ENCODE results near the gene CLEC4M. TPM values are rescaled to one million over a fixed set of nuclear protein-coding genes. Genes with fewer than 3 reads are reported as not detected.
"Not testable (repeated sequence)": the region's sequence is repeated elsewhere in the genome, so short reads cannot be mapped to it uniquely, and the experiment has no call there.

The CLEC4M gene
- total RNA-seq, 1 donor from 2014 or later = not detected

DNA sequence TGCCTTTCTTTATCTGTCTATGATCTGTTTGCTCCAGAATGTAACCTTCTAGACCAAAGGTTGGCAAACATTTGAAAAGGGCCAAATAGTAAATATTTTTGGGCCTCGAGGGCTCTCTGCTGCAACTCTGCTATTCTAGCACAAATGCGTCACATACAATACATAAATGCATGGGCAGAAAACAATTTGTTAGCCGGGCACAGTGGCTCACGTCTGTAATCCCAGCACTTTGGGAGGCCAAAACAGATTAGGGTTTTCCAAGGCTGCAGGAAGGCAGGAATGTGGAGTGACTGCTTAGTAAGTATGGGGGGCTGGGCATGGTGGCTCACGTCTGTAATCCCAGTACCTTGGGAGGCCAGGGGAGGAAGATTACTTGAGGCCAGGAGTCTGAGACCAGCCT is 45.1 kb downstream of the CLEC4M start:
- no peak for DNase-seq (ENCODE audit: low read depth)

DNA sequence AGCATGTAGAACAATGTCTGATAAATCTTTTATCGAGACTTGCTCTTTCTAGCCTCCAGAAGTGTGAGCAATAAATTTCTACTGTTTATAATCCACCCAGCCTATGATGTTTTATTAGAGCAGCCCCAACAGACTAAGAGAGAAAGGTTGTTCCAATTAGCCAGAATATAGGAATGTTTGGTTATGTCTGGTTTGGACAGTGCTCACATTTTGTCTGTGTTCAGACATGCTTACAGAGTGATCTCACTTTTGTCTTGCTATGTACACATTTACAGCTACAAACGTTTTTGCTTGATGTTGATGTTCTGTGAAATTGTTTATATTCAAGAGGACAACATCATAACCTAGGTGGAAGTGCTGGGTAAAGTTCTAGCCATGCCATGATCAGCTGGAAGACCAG is 48.9 kb downstream of the CLEC4M start:
- no peak for DNase-seq (ENCODE audit: low read depth)

DNA sequence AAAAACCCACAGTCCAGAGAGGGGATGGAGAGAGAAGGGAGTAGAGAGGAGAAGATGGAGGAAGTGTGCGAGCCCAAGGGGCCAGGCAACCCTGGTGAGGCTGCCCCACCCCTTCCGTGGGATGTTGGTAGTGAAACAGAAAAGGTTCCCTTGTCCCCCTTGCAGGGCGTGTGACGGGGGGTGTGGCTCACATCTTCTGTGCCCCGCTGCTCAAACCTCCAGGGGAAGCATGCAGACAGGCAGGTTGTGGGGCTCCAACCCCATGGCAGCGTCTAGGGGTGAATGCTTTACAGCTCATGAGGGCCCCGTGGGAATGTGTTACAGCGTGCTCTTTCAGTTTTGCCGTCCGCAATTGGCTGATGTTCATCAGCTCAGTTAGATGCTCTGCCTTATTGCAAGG is 52.3 kb downstream of the CLEC4M start:
- no peak for DNase-seq (ENCODE audit: low read depth)

DNA sequence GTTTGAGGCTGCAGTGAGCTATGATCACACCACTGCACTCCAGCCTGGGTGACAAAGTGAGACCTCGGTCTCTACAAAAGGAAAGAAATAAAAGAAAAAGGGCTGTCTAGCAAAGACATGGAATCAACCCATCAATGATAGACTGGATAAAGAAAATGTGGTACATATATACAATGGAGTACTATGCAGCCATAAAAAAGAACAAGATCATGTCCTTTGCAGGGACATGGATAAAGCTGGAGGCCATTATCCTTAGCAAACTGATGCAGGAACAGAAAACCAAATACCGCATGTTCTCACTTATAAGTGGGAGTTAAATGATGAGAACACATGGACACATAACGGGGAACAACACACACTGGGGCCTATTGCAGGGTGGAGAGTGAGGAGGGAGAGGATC is 53.0 kb downstream of the CLEC4M start:
- not testable (repeated sequence) for DNase-seq (ENCODE audit: low read depth)

DNA sequence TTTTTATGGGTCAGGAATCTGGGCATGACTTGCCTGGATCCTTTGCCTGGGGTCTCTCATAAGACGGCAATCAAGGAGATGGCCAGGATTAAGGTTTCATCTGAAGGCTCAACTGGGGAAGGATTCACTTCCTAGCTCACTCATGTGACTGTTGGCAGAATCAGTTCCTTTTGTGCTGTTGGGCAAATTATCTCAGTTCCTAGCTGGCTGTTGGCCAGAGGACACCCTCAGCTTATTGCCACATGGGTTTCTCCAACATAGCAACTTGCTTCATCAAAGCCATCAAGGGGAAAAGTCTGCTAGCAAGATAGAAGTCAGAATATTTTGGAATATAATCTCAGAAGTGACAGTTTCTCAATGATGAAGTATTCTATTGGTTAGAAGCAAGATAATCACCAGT is 54.8 kb downstream of the CLEC4M start:
- DNase-seq (ENCODE audit: low read depth) = no peak

DNA sequence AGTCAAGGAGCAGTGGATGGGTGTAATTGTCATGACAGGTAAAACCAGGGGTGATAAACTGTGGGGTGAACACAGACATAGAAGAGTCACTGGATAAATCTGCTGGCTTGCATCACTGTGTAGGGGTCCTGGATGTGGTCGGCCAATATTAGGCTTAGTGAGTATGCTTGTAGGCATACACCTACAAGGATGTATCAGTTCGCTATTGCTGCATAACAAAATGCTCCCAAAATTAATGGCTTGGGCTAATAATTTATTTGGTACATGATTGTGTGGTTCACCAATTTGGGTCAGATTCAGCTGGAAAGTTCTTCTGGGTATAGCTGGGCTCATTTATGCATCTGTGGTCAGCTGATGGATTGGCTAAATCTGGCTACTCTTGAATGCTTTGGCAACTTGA is 55.8 kb downstream of the CLEC4M start:
- no peak for DNase-seq (ENCODE audit: low read depth)

Other genes starting within 250 kb of the CLEC4M start
- 10.9 and 27.1 TPM in 2 replicates for gene ZNF358, start 247.1 kb upstream of the CLEC4M start, total RNA-seq
- 3.1 and 5.7 TPM in 2 replicates for gene MCOLN1, start 240.6 kb upstream of the CLEC4M start, total RNA-seq
- gene PNPLA6, start 227.5 kb upstream of the CLEC4M start, total RNA-seq = 79.7 and 149 TPM in 2 replicates
- 1.9 and 3.8 TPM in 2 replicates for gene CAMSAP3, start 167.4 kb upstream of the CLEC4M start, total RNA-seq
- 19.3 and 52.3 TPM in 2 replicates for gene XAB2, start 133.7 kb upstream of the CLEC4M start, total RNA-seq
- 15.3 and 27.6 TPM in 2 replicates for gene PET100, start 133.4 kb upstream of the CLEC4M start, total RNA-seq
- gene PCP2, start 129.5 kb upstream of the CLEC4M start, total RNA-seq = 0.30 TPM in 1 of 2 replicates, not detected in the other
- gene STXBP2, start 126.1 kb upstream of the CLEC4M start, total RNA-seq = 47.9 and 118 TPM in 2 replicates
- not detected in 2 replicates for gene RETN, start 94.2 kb upstream of the CLEC4M start, total RNA-seq
- gene MCEMP1, start 86.2 kb upstream of the CLEC4M start, total RNA-seq = not detected in 2 replicates
- gene TRAPPC5, start 82.4 kb upstream of the CLEC4M start, total RNA-seq = 47.7 and 118 TPM in 2 replicates
- gene FCER2, start 61.1 kb upstream of the CLEC4M start, total RNA-seq = not detected in 2 replicates
- gene CLEC4G, start 31.1 kb upstream of the CLEC4M start, total RNA-seq = not detected in 2 replicates
- 0.15 TPM in 1 of 2 replicates, not detected in the other for gene CD209, start 15.7 kb upstream of the CLEC4M start, total RNA-seq
- 10.8 and 22.9 TPM in 2 replicates for gene EVI5L, start 67.0 kb downstream of the CLEC4M start, total RNA-seq
- 0.17 and 0.35 TPM in 2 replicates for gene PRR36, start 111.1 kb downstream of the CLEC4M start, total RNA-seq
- gene LRRC8E, start 125.3 kb downstream of the CLEC4M start, total RNA-seq = 11.1 and 14.8 TPM in 2 replicates
- gene MAP2K7, start 140.6 kb downstream of the CLEC4M start, total RNA-seq = 9.6 and 19.0 TPM in 2 replicates
- 0.75 and 1.0 TPM in 2 replicates for gene TGFBR3L, start 151.6 kb downstream of the CLEC4M start, total RNA-seq
- gene SNAPC2, start 157.1 kb downstream of the CLEC4M start, total RNA-seq = 9.3 and 12.5 TPM in 2 replicates
- gene CTXN1, start 162.9 kb downstream of the CLEC4M start, total RNA-seq = 18.6 and 41.4 TPM in 2 replicates
- gene TIMM44, start 180.4 kb downstream of the CLEC4M start, total RNA-seq = 28.5 and 42.2 TPM in 2 replicates
- gene ELAVL1, start 242.4 kb downstream of the CLEC4M start, total RNA-seq = 44.5 and 92.3 TPM in 2 replicates